OCI-LY1 (cell line): Measurements from ENCODE around the gene SDK1.

Source experiments
- H2AFZ ChIP-seq: fragments of 200-600 bp; sonication (generic), shearing (Covaris generic); 2 replicates; pipeline ENCODE4 v1.6.0; 2014; ENCODE audit warnings: antibody characterized with exemption, mild to moderate bottlenecking, low read length
- H3F3A ChIP-seq: fragments of 200-600 bp; sonication (generic), shearing (Covaris generic); 2 replicates; pipeline ENCODE4 v1.6.0; 2014; ENCODE audit warnings: mild to moderate bottlenecking, antibody characterized with exemption, low read length, moderate library complexity; ENCODE audit not compliant: insufficient read depth
- H3K27ac ChIP-seq: fragments of 200-600 bp; sonication (generic); 2 replicates; pipeline ENCODE4 v1.5.1; 2014; ENCODE audit warnings: low read length, mixed run types, mild to moderate bottlenecking, low read depth; ENCODE audit not compliant: poor library complexity, severe bottlenecking
- H3K27me3 ChIP-seq: fragments of 200-600 bp; sonication (generic); 2 replicates; pipeline ENCODE4 v1.6.0; 2014; ENCODE audit warnings: antibody characterized with exemption, mild to moderate bottlenecking, low read length, moderate library complexity; ENCODE audit not compliant: insufficient read depth
- H3K36me3 ChIP-seq: fragments of 200-600 bp; sonication (generic); 2 replicates; pipeline ENCODE4 v1.6.1; 2014; ENCODE audit warnings: mild to moderate bottlenecking, antibody characterized with exemption, low read length, moderate library complexity, mixed read lengths; ENCODE audit not compliant: insufficient read depth
- H3K4me1 ChIP-seq: fragments of 200-600 bp; sonication (generic); 2 replicates; pipeline ENCODE4 v1.5.1; 2014; ENCODE audit warnings: mild to moderate bottlenecking, low read length, moderate library complexity; ENCODE audit not compliant: insufficient read depth, severe bottlenecking
- H3K4me2 ChIP-seq: fragments of 200-600 bp; sonication (generic), shearing (Covaris generic); 2 replicates; pipeline ENCODE4 v1.6.1; 2014; ENCODE audit warnings: low read length
- H3K4me3 ChIP-seq: fragments of 200-600 bp; sonication (generic); 2 replicates; pipeline ENCODE4 v1.5.1; 2014; ENCODE audit warnings: low read length, low read depth, mild to moderate bottlenecking, mixed read lengths; ENCODE audit not compliant: poor library complexity, severe bottlenecking
- H3K79me2 ChIP-seq: fragments of 200-600 bp; shearing (Covaris generic); 2 replicates; pipeline ENCODE4 v1.6.1; 2016; ENCODE audit warnings: mixed run types, low read length, mixed read lengths; ENCODE audit not compliant: insufficient read depth
- H3K9ac ChIP-seq: fragments of 200-600 bp; sonication (generic), shearing (Covaris generic); 2 replicates; pipeline ENCODE4 v1.6.1; 2014; ENCODE audit warnings: mild to moderate bottlenecking, low read length, mixed read lengths
- H3K9me2 ChIP-seq: fragments of 200-600 bp; sonication (generic), shearing (Covaris generic); 2 replicates; pipeline ENCODE4 v1.6.1; 2014; ENCODE audit warnings: low read depth, mild to moderate bottlenecking, low read length, mixed read lengths
- H3K9me3 ChIP-seq: fragments of 200-600 bp; shearing (Covaris generic); 2 replicates; pipeline ENCODE4 v1.6.1; 2014; ENCODE audit warnings: low read length, mixed read lengths
- H4K20me1 ChIP-seq: fragments of 200-600 bp; sonication (generic), shearing (Covaris generic); 2 replicates; pipeline ENCODE4 v1.6.0; 2016; ENCODE audit warnings: mild to moderate bottlenecking, low read length; ENCODE audit not compliant: insufficient read depth
- CTCF ChIP-seq: fragments of 200-600 bp; sonication (generic), shearing (Covaris generic); IDR thresholded peaks from 2 replicates; pipeline ENCODE4 v1.5.1; 2017; ENCODE audit warnings: mild to moderate bottlenecking, antibody characterized with exemption, low read length, moderate library complexity, mixed read lengths
- EZH2 ChIP-seq: fragments of 200-600 bp; sonication (generic), shearing (Covaris generic); IDR thresholded peaks from 2 replicates; pipeline ENCODE4 v1.8.0; 2017; ENCODE audit warnings: borderline replicate concordance, mixed run types, mild to moderate bottlenecking, antibody characterized with exemption, low read length, moderate library complexity, mixed read lengths

SDK1 gene

DNA sequence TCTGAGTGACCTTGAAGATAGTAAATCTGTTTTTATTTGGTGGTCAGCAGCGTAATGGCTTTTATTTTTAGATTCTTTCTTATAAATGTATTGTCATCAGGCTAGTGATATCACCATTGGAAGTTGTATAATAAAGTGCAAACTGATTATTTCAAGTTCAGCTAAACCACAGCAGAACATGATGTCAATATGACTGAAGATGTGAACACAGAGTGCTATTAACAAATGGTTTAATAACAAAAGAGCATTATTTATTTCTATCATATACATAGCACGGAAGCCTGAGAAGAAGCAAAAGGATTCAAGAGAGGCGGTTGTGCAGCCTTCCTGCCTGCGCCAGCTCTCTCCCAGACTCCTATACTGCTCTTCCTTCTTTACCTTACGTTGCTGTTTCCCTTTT, 142.7 kb downstream of the SDK1 start:
- H3K4me2 ChIP-seq = no peak overlapping the region
- peaks cover 7% of the 10 kb centered on the region for H3K4me1 ChIP-seq
- H3K27me3 ChIP-seq = no peaks in the 10 kb centered on the region
- H3K36me3 ChIP-seq = peaks cover 59% of the 10 kb centered on the region
- H3K79me2 ChIP-seq = peaks cover 6% of the 10 kb centered on the region; the same call in 1 of the 2 replicates
- H3K4me3 ChIP-seq = no peak overlapping the region
- no peaks in the 10 kb centered on the region for H4K20me1 ChIP-seq
- no peaks in the 10 kb centered on the region for H3K9me2 ChIP-seq
- H3K9ac ChIP-seq = no peak overlapping the region
- peaks cover 10% of the 10 kb centered on the region; the same call in 1 of the 2 replicates for H3K9me3 ChIP-seq
- no peak for TF ChIP-seq EZH2
- TF ChIP-seq CTCF = no peak
- no peaks in the 10 kb centered on the region for H3F3A ChIP-seq
- H2AFZ ChIP-seq = no peak overlapping the region
- no peak overlapping the region for H3K27ac ChIP-seq

DNA sequence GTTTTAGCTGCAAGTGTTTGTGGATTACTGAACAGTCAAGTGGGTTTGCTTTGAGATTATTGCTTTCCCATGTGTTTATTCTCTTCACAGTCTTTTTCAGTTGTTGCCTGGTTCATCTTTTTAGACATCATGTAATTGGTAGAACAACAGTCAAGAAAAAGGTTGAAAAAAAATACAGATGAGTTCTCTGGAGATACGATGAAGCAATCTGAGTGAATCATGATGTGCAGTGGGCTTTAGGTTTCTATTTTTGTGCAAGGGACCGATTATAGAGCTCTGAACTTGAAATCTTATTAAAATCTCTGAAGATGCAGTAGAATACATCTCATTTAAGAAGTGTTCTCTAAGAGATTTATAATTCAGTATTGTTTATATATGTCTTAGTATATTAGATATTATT, 145.7 kb downstream of the SDK1 start:
- Histone ChIP-seq H3K36me3 (peaks cover 48% of the 10 kb centered on the region), H3K9me3 (peaks cover 10% of the 10 kb centered on the region; the same call in 1 of the 2 replicates), H3K9me2 (no peaks in the 10 kb centered on the region), H3K9ac (no peak overlapping the region), H3K27ac (no peak overlapping the region), H4K20me1 (no peaks in the 10 kb centered on the region), H3F3A (no peaks in the 10 kb centered on the region), H3K27me3 (no peaks in the 10 kb centered on the region), H3K79me2 (peaks cover 8% of the 10 kb centered on the region; the same call in 1 of the 2 replicates), H3K4me3 (no peak overlapping the region), H2AFZ (no peak overlapping the region), H3K4me2 (no peak overlapping the region), H3K4me1 (no peaks in the 10 kb centered on the region)
- no peak for TF ChIP-seq CTCF
- TF ChIP-seq EZH2 = no peak

DNA sequence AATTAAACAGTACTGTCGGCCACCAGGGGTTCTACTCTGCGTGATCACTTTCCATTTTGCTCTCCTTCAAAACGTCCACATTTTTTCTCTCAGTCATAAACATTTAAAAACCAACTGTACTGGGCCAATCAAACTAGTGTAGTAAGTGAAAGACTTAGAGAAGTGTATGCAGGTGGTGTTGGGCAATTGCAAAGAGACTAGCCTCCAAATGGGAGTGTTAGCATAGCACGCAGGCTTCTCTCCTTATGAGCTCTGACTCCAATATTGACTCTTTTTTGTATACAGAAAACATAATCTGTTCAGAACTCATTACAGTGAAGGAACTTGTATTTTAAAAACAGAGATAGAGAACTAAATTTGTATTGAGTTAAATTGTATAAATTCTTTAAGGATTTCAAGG, 150.6 kb downstream of the SDK1 start:
- peaks cover 15% of the 10 kb centered on the region; the same call in 1 of the 2 replicates for H3K79me2 ChIP-seq
- H3K9me2 ChIP-seq = no peaks in the 10 kb centered on the region
- H3K4me3 ChIP-seq = no peak overlapping the region
- no peaks in the 10 kb centered on the region for H3K9me3 ChIP-seq
- H3K9ac ChIP-seq = no peak overlapping the region
- no peaks in the 10 kb centered on the region for H3K27me3 ChIP-seq
- no peaks in the 10 kb centered on the region for H3F3A ChIP-seq
- H3K36me3 ChIP-seq = peaks cover 12% of the 10 kb centered on the region
- TF ChIP-seq CTCF = no peak
- no peaks in the 10 kb centered on the region for H3K4me1 ChIP-seq
- no peak overlapping the region for H2AFZ ChIP-seq
- H3K4me2 ChIP-seq = no peak overlapping the region
- H3K27ac ChIP-seq = no peak overlapping the region
- H4K20me1 ChIP-seq = no peaks in the 10 kb centered on the region
